HepG2 (cell line): ENCODE data around the gene RNU2-63P.

Source experiments
- CTCF ChIP-seq: sonication (generic); formaldehyde crosslinking; IDR thresholded peaks from 2 replicates; pipeline ENCODE4 v1.5.0; 2020; ENCODE audit warnings: mild to moderate bottlenecking, missing genetic modification reagents, moderate library complexity
- EZH2 ChIP-seq: conservative IDR thresholded peaks from 2 replicates; pipeline ENCODE4 v1.6.1; 2012; ENCODE audit warnings: mild to moderate bottlenecking, low read depth, low read length, moderate library complexity
- GMEB1 ChIP-seq: sonication (generic); formaldehyde crosslinking; IDR thresholded peaks from 2 replicates; pipeline ENCODE4 v1.5.1; 2020; ENCODE audit warnings: missing genetic modification reagents, mild to moderate bottlenecking, borderline replicate concordance
- HDAC6 ChIP-seq: fragments of 200-600 bp; sonication (generic); IDR thresholded peaks from 2 replicates; pipeline ENCODE4 v1.7.0; 2017; ENCODE audit warnings: mild to moderate bottlenecking, antibody characterized with exemption, low read length, low read depth
- KDM4B ChIP-seq: sonication (generic); formaldehyde crosslinking; IDR thresholded peaks from 2 replicates; pipeline ENCODE4 v1.4.0; 2020; ENCODE audit warnings: missing genetic modification reagents
- MIER2 ChIP-seq: IDR thresholded peaks from 2 replicates; pipeline ENCODE4 v1.6.1; 2016; ENCODE audit warnings: missing biosample characterization, missing genetic modification reagents
- NAIF1 ChIP-seq: sonication (generic); formaldehyde crosslinking; IDR thresholded peaks from 2 replicates; pipeline ENCODE4 v1.5.0; 2020; ENCODE audit warnings: mild to moderate bottlenecking, missing genetic modification reagents, borderline replicate concordance
- RAD21 ChIP-seq: fragments of 450-650 bp; formaldehyde crosslinking; IDR thresholded peaks from 2 replicates; pipeline ENCODE4 v1.5.0; 2020; ENCODE audit warnings: mild to moderate bottlenecking
- ZBTB49 ChIP-seq: sonication (generic); formaldehyde crosslinking; IDR thresholded peaks from 2 replicates; pipeline ENCODE4 v1.4.0; 2020; ENCODE audit warnings: missing genetic modification reagents, borderline replicate concordance
- ZNF138 ChIP-seq: sonication (generic); formaldehyde crosslinking; IDR thresholded peaks from 2 replicates; pipeline ENCODE4 v1.5.0; 2020; ENCODE audit warnings: mild to moderate bottlenecking, low read depth, missing genetic modification reagents

- TF ChIP-seq KDM4B (CRISPR knock-in tag) (no peak), HDAC6 (no peak), RAD21 (no peak), MIER2 (no peak), CTCF (no peak), EZH2 (no peak), NAIF1 (CRISPR knock-in tag) (no peak), ZBTB49 (no peak), ZNF138 (CRISPR knock-in tag) (no peak), GMEB1 (CRISPR knock-in tag) (no peak)
Observed at GRCh38 chr2:88053934-88054781, 37.8 kb upstream of the RNU2-63P start.
